GM12892 (cell line): Measurements from ENCODE around the gene FOXO3.

Experiments
- POLR2A ChIP-seq: IDR thresholded peaks from 2 replicates; pipeline ENCODE4 v1.6.1; 2011; ENCODE audit warnings: low read depth, low read length, control low read depth
- POLR2AphosphoS5 ChIP-seq: IDR thresholded peaks from 2 replicates; pipeline ENCODE4 v1.6.1; 2011; ENCODE audit warnings: low read depth, low read length, control low read depth

DNA sequence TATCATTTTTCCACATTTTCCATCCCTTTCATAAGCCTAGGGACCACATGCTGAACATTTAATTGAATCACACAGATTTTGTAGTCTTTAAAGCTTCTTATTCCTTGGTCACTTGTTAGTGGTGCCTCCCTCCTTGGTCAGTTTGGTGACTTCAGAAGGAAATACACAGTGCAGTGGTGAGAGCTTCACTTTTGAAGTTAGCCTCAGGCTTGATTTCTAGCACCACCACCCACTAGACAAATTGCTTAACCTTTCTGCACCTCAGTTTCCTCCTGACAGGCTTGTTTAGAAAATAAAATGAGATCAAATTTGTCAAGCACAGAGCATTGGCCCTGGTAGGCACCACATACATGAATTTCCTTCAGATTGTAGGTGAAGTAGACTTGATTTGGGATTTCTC is 91.7 kb downstream of the FOXO3 start:
- no peak for TF ChIP-seq POLR2AphosphoS5
- no peak for TF ChIP-seq POLR2A
